Ascending aorta (tissue), 2 donors: ENCODE data around the gene MEIKIN. TPM values are rescaled to one million over a fixed set of nuclear protein-coding genes. Genes with fewer than 3 reads are reported as not detected.

ENCODE experiments used
- DNase-seq, 2 donors: peaks; one replicate each; pipeline ENCODE4 v3.0.0-alpha.2; 2019; ENCODE audit warnings: low spot score in 2 of 2
- H3K27ac ChIP-seq, 2 donors: fragments of 200-600 bp; sonication (generic); one replicate each; pipeline ENCODE4 v1.5.1; 2016 to 2017; ENCODE audit warnings: mild to moderate bottlenecking in 1 of 2
- H3K27me3 ChIP-seq: fragments of 200-600 bp; sonication (generic); one replicate; pipeline ENCODE4 v1.5.1; 2017
- H3K36me3 ChIP-seq, 2 donors: fragments of 200-600 bp; sonication (generic); one replicate each; pipeline ENCODE4 v1.5.1; 2016
- H3K4me1 ChIP-seq, 2 donors: fragments of 200-600 bp; sonication (generic); one replicate each; pipeline ENCODE4 v1.5.1; 2016 to 2017; ENCODE audit warnings: mild to moderate bottlenecking in 1 of 2
- H3K4me3 ChIP-seq, 2 donors: fragments of 200-600 bp; sonication (generic); one replicate each; pipeline ENCODE4 v1.5.1; 2016 to 2017; ENCODE audit warnings: mild to moderate bottlenecking in 1 of 2
- H3K9me3 ChIP-seq, 2 donors: fragments of 200-600 bp; sonication (generic); one replicate each; pipeline ENCODE4 v1.5.1; 2016
- CTCF ChIP-seq, 3 experiments: fragments of 200-600 bp in 2 of 3; fragments of 450-650 bp in 1 of 3; sonication (generic) in 2 of 3; IDR thresholded peaks; one replicate each; pipeline ENCODE4 v1.5.1; 2016 to 2019; ENCODE audit warnings: antibody characterized with exemption in 3 of 3, mild to moderate bottlenecking in 1 of 3, moderate library complexity in 1 of 3
- intact Hi-C: fragments of 100-400 bp; cut with DNase I; formaldehyde crosslinking; loops from one replicate; pipeline ENCODE4 v1.15.1; 2023
- total RNA-seq: library from RNA; depleted of rRNA; stranded (reverse); fragments of >200 nt; gene quantifications from one replicate; pipeline ENCODE4 v1.1.0, GENCODE V29; 2016

Gene MEIKIN
- total RNA-seq, 1 donor from 2014 or later = not detected

- intact Hi-C loops = no loop called here
- Histone ChIP-seq H3K9me3 (no peaks in the 10 kb centered on the region), H3K27me3 (no peaks in the 10 kb centered on the region), H3K4me3 (no peak overlapping the region), H3K4me1 (no peaks in the 10 kb centered on the region), H3K27ac (no peak overlapping the region), H3K36me3 (no peaks in the 10 kb centered on the region)
- TF ChIP-seq CTCF (IDR thresholded peaks at IDR 0.05) = no peak
- DNase-seq = no peak
These were observed 2.0 kb upstream of the MEIKIN start for GRCh38 chr5:131947445-131947844.

- no peak for TF ChIP-seq CTCF (IDR thresholded peaks at IDR 0.05)
- no peak overlapping the region for H3K27ac ChIP-seq
- no peaks in the 10 kb centered on the region for H3K36me3 ChIP-seq
- no peak for DNase-seq
- no peak overlapping the region for H3K4me3 ChIP-seq
- H3K27me3 ChIP-seq = no peaks in the 10 kb centered on the region
- intact Hi-C loops = no loop called here
- no peaks in the 10 kb centered on the region for H3K4me1 ChIP-seq
- H3K9me3 ChIP-seq = no peaks in the 10 kb centered on the region
These were observed 537 bp downstream of the MEIKIN start for GRCh38 chr5:131944702-131945550.

GRCh38 chr5:131943916-131944315, 1.5 kb downstream of the MEIKIN start:
- no peaks in the 10 kb centered on the region for H3K27me3 ChIP-seq
- DNase-seq = no peak
- H3K36me3 ChIP-seq = no peaks in the 10 kb centered on the region
- H3K27ac ChIP-seq = no peak overlapping the region
- no peak for TF ChIP-seq CTCF (IDR thresholded peaks at IDR 0.05)
- intact Hi-C loops = no loop called here
- H3K9me3 ChIP-seq = no peaks in the 10 kb centered on the region
- H3K4me3 ChIP-seq = no peak overlapping the region
- H3K4me1 ChIP-seq = no peaks in the 10 kb centered on the region

GRCh38 chr5:131942016-131942415, 3.4 kb downstream of the MEIKIN start:
- no peak for TF ChIP-seq CTCF (IDR thresholded peaks at IDR 0.05)
- Histone ChIP-seq H3K9me3 (no peaks in the 10 kb centered on the region), H3K36me3 (no peaks in the 10 kb centered on the region), H3K27me3 (no peaks in the 10 kb centered on the region), H3K4me3 (no peak overlapping the region), H3K4me1 (no peaks in the 10 kb centered on the region), H3K27ac (no peak overlapping the region)
- intact Hi-C loops = no loop called here
- DNase-seq = no peak

DNA sequence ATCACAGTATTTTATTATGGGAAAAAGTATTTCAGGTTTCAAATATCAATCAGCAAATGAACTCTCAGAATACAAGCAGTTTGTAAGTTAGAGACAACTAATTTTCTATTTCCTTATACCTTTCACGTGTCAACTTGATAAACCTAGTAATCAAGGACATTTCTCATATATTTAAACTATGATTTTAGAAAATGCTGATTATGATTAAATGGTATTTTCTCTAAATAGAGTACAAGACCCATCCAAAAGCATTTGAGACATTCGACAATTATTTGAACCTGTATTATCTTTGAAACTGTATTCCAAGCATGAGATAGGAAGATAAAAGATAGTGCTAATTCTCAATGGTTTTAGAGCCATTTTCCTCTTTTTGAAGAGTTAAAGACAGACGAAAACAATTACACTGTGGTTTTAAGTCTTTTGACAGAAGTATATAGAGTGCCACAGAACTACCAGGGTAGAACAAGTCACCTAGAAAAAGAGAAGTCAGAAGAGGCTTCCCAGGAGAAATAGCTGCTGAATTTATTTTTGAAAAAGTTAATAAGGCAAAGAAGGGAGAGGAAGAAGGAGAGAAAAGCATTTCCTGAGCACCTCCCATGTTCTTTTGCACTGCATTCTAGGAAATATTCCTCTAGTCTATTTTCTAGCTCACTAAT, 5.6 kb downstream of the MEIKIN start:
- Histone ChIP-seq H3K4me3 (no peak overlapping the region), H3K9me3 (no peaks in the 10 kb centered on the region), H3K36me3 (no peaks in the 10 kb centered on the region), H3K4me1 (no peaks in the 10 kb centered on the region), H3K27me3 (no peaks in the 10 kb centered on the region), H3K27ac (no peak overlapping the region)
- no peak for DNase-seq
- intact Hi-C loops = no loop called here
- TF ChIP-seq CTCF (IDR thresholded peaks at IDR 0.05) = no peak
